Tibial artery (tissue), 4 donors: ENCODE data around the gene SMC4.

Experiments used
- DNase-seq, 2 donors: peaks; one replicate each; pipeline ENCODE4 v3.0.0-alpha.2; 2019
- H3K27ac ChIP-seq, 2 donors: fragments of 200-600 bp; sonication (generic) in 1 of 2; 1 replicate in 1 of 2; 2 replicates in 1 of 2; pipeline ENCODE4 v1.5.1; 2018 to 2019; ENCODE audit warnings: mild to moderate bottlenecking in 1 of 2
- H3K27me3 ChIP-seq, 2 donors: fragments of 200-600 bp; sonication (generic) in 1 of 2; one replicate each; pipeline versions ENCODE4 v1.5.1 to v1.6.0; 2016 to 2019
- H3K36me3 ChIP-seq, 3 donors: fragments of 200-600 bp; sonication (generic) in 2 of 3; one replicate each; pipeline ENCODE4 v1.5.1; 2016 to 2019; ENCODE audit warnings: mild to moderate bottlenecking in 2 of 3
- H3K4me1 ChIP-seq, 4 donors: fragments of 200-600 bp; sonication (generic) in 2 of 4; 1 replicate in 3 of 4; 2 replicates in 1 of 4; pipeline ENCODE4 v1.5.1; 2016 to 2019
- H3K4me3 ChIP-seq, 2 donors: fragments of 200-600 bp; sonication (generic) in 1 of 2; 1 replicate in 1 of 2; 2 replicates in 1 of 2; pipeline ENCODE4 v1.5.1; 2018 to 2019; ENCODE audit warnings: mild to moderate bottlenecking in 2 of 2
- H3K9me3 ChIP-seq, 3 donors: fragments of 200-600 bp; sonication (generic) in 1 of 3; one replicate each; pipeline ENCODE4 v1.5.1; 2016 to 2019
- CTCF ChIP-seq, 2 experiments: fragments of 200-600 bp in 1 of 2; fragments of 450-650 bp in 1 of 2; IDR thresholded peaks; one replicate each; pipeline ENCODE4 v1.5.1; 2017 to 2019; ENCODE audit warnings: antibody characterized with exemption in 2 of 2, mild to moderate bottlenecking in 1 of 2, moderate library complexity in 1 of 2
- intact Hi-C: fragments of 100-400 bp; cut with DNase I; formaldehyde crosslinking; loops from one replicate; pipeline ENCODE4 v1.15.0; 2023; ENCODE audit warnings: low total_unique reads

SMC4 gene

GRCh38 chr3:160454995-160455394 lies 55.5 kb downstream of the SMC4 start:
- intact Hi-C loops: no loop called here
- DNase-seq: no peak
- Histone ChIP-seq H3K4me3 (no peak overlapping the region), H3K27me3 (no peaks in the 10 kb centered on the region), H3K27ac (no peak overlapping the region), H3K9me3 (no peaks in the 10 kb centered on the region), H3K36me3 (no peaks in the 10 kb centered on the region), H3K4me1 (peaks cover 0 to 7% (median 2%) of the 10 kb centered on the region in 4 donors)
- no peak for TF ChIP-seq CTCF (IDR thresholded peaks at IDR 0.05)

DNA sequence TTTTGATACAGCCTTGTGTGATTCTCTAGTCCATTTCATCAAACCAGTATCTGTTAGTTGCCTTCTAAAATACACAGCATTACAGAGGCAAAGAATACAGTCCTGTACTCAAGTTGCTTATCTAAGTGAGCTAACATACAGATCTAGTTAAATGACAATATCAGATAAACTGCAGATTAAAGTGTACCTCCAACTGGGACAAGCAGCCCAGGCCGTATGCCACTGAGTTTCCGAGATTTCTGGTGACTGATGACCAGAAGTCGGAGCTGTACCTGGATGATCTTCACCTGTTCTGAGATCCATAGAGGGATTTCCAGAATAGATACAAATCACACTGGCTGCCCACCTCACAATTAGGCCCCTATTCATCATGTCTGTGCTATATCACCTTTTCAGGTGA lies 56.4 kb downstream of the SMC4 start:
- DNase-seq: no peak
- TF ChIP-seq CTCF (IDR thresholded peaks at IDR 0.05): no peak
- no peaks in the 10 kb centered on the region for H3K27me3 ChIP-seq
- no peak overlapping the region for H3K4me3 ChIP-seq
- H3K27ac ChIP-seq: no peak overlapping the region
- intact Hi-C loops: no loop called here
- H3K4me1 ChIP-seq: no peaks in the 10 kb centered on the region
- H3K9me3 ChIP-seq: no peaks in the 10 kb centered on the region
- H3K36me3 ChIP-seq: no peaks in the 10 kb centered on the region

DNA sequence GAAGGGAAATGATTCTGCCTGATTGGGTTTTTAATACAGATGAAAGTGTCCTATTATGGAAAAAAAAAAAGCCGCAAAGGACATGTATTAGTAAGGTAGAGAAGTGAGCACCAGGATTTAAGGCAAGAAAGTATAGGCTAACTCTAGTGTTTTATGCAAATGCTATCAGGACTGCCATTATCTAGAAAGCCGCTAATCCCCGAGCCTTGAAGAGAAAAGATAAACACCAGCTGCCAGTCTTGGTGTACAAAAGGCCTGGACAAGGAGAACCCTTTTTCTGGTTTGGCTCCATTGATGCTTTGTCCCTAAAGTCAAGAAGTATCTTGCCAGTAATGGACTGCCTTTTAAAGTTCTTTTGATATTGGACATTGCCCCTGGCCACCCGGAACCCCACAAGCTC lies 58.7 kb downstream of the SMC4 start:
- Histone ChIP-seq H3K27ac (no peak overlapping the region), H3K27me3 (no peaks in the 10 kb centered on the region), H3K4me3 (no peak overlapping the region), H3K4me1 (no peaks in the 10 kb centered on the region), H3K36me3 (no peaks in the 10 kb centered on the region), H3K9me3 (no peaks in the 10 kb centered on the region)
- no peak for DNase-seq
- intact Hi-C loops: no loop called here
- no peak for TF ChIP-seq CTCF (IDR thresholded peaks at IDR 0.05)

DNA sequence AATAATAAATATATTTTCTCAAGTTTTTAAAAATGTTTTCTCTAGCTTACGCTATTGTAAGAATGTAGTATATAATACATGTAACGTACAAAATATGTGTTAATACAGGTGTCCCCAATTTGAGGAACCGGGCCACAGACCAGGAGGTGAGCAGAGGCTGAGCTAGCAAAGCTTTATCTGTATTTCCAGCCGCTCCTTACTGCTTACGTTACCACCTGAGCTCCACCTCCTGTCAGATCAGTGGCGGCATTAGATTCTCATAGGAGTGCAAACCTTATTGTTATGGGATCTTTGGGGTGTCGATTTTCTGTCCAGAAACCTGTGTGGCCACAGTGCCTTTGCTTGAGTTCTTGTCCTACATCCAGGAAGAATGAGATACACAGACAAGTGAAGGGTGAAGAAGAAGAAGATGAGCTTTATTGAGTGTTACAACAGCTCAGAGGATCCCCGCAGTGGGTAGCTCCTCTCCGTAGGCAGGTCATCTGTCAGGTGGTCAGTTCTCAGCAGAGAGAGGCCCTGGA lies 60.1 kb downstream of the SMC4 start:
- H3K9me3 ChIP-seq: no peaks in the 10 kb centered on the region
- intact Hi-C loops: no loop called here

GRCh38 chr3:160460033-160460432 lies 60.6 kb downstream of the SMC4 start:
- H3K4me3 ChIP-seq: no peak overlapping the region
- H3K27ac ChIP-seq: no peak overlapping the region
- no peaks in the 10 kb centered on the region for H3K36me3 ChIP-seq
- no peaks in the 10 kb centered on the region for H3K9me3 ChIP-seq
- no peak for DNase-seq
- no peak for TF ChIP-seq CTCF (IDR thresholded peaks at IDR 0.05)
- H3K27me3 ChIP-seq: no peaks in the 10 kb centered on the region
- intact Hi-C loops: no loop called here
- no peaks in the 10 kb centered on the region for H3K4me1 ChIP-seq

More for the DNA sequence above, 60.1 kb downstream of the SMC4 start:
- Histone ChIP-seq H3K4me1 (no peaks in the 10 kb centered on the region), H3K27me3 (no peaks in the 10 kb centered on the region), H3K4me3 (no peak overlapping the region), H3K36me3 (no peaks in the 10 kb centered on the region), H3K27ac (no peak overlapping the region)
- no peak for DNase-seq
- no peak for TF ChIP-seq CTCF (IDR thresholded peaks at IDR 0.05)

DNA sequence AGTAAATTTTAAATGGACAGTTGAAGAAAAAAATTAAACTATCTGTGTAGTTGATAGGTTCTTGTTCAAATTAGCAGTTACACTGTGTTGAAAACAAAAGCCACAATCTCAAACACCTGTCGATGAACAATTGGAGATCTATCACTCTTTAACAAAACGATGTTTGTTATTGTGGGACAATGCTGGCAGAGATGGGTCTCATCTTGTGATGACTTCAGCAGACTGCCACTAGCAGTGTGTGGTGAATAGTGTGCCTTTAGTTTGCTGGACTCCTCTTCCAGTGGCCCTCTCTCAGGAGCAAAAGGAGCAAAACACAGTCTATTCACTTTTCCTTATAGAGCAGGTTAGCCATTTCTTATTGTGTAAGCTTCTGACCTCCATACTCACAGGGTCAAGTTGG lies 64.9 kb downstream of the SMC4 start:
- Histone ChIP-seq H3K9me3 (no peaks in the 10 kb centered on the region), H3K27me3 (no peaks in the 10 kb centered on the region), H3K27ac (no peak overlapping the region), H3K36me3 (no peaks in the 10 kb centered on the region), H3K4me1 (no peaks in the 10 kb centered on the region), H3K4me3 (no peak overlapping the region)
- no peak for TF ChIP-seq CTCF (IDR thresholded peaks at IDR 0.05)
- no peak for DNase-seq
- intact Hi-C loops: no loop called here
